Kidney capillary endothelial cell (primary cell): ENCODE results near the gene IBTK.
"Not testable (repeated sequence)": the region's sequence is repeated elsewhere in the genome, so short reads cannot be mapped to it uniquely, and the experiment has no call there.

ENCODE experiments used
- DNase-seq: peaks from one replicate; pipeline ENCODE4 v3.0.0-alpha.2; 2018; ENCODE audit warnings: low spot score

The IBTK gene

GRCh38 chr6:82247505-82248272, at the start of gene IBTK:
Gene IBTK, minus strand, starts transcription at chr6:82247744. Its CDS starts 7,258 bp downstream, at chr6:82240486.
- peak; percentile 93 for DNase-seq

GRCh38 chr6:82283771-82284410, 36.3 kb upstream of the IBTK start:
- no peak for DNase-seq

GRCh38 chr6:82281550-82281949, 34.0 kb upstream of the IBTK start:
- DNase-seq, result not testable (repeated sequence)

GRCh38 chr6:82277686-82278085, 30.1 kb upstream of the IBTK start:
- DNase-seq, result no peak

GRCh38 chr6:82275686-82276085, 28.1 kb upstream of the IBTK start:
- no peak for DNase-seq

- no peak for DNase-seq
Observed at GRCh38 chr6:82273295-82273694, 25.8 kb upstream of the IBTK start.

- peak; percentile 63 for DNase-seq
Observed at GRCh38 chr6:82270881-82271635, 23.5 kb upstream of the IBTK start.

- DNase-seq, result no peak
Observed at GRCh38 chr6:82268301-82268846, 20.8 kb upstream of the IBTK start.

- DNase-seq, result no peak
Observed at GRCh38 chr6:82264824-82265223, 17.3 kb upstream of the IBTK start.

GRCh38 chr6:82264321-82264720, 16.8 kb upstream of the IBTK start:
- no peak for DNase-seq

- no peak for DNase-seq
Observed at GRCh38 chr6:82263916-82264315, 16.4 kb upstream of the IBTK start.

- DNase-seq, result no peak
Observed at GRCh38 chr6:82260997-82261732, 13.6 kb upstream of the IBTK start.

GRCh38 chr6:82259389-82259788, 11.8 kb upstream of the IBTK start:
- no peak for DNase-seq

GRCh38 chr6:82257088-82257774, 9.7 kb upstream of the IBTK start:
- no peak for DNase-seq

- DNase-seq, result not testable (repeated sequence)
Observed at GRCh38 chr6:82254722-82255121, 7.2 kb upstream of the IBTK start.

GRCh38 chr6:82251942-82252341, 4.4 kb upstream of the IBTK start:
- DNase-seq, result peak; percentile 60

- DNase-seq, result no peak
Observed at GRCh38 chr6:82249381-82250253, 2.1 kb upstream of the IBTK start.

- no peak for DNase-seq
Observed at GRCh38 chr6:82248273-82248735, 760 bp upstream of the IBTK start.

- DNase-seq, result peak; percentile 51
Observed at GRCh38 chr6:82246802-82247504, 591 bp downstream of the IBTK start.

- DNase-seq, result no peak
Observed at GRCh38 chr6:82246370-82246769, 1.2 kb downstream of the IBTK start.
